Measurements from ENCODE around the gene WDR6. TPM values are rescaled to one million over a fixed set of nuclear protein-coding genes. Genes with fewer than 3 reads are reported as not detected.

Gene WDR6
- total RNA-seq, 4 donors from 2014 or later: 77.2 to 101 (median 89.0) TPM

DNA sequence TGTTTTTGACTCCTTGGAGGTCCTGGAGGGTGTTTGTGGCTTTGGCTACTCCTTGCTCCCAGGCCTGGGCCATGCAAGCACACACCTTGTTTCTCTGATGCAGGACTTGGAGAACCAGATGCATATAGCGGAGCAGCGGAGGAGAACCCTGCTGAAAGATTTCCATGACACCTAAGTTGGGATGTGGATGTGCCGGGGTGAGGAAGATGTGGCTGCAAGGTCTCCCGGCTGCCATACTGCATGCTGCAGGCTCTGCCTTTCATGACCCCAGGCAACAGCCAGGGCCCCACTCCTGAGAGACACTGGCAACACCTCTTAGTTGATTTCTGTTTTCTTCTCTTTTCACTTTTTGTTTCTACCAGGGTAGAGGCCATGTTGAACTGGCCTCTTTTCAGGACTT is 24.1 kb upstream of the WDR6 start:
- 87% methylated on average over 4 of the region's 4 CpGs for WGBS
- H3K36me3 ChIP-seq: peaks cover 54 to 90% (median 86%) of the 10 kb centered on the region in 4 donors
- intact Hi-C loops (cut with DNase I): no loop called here

GRCh38 chr3:48984663-48985062 is 22.5 kb upstream of the WDR6 start:
- no peak for DNase-seq (ENCODE audit: extremely low spot score)
- H3K9me3 ChIP-seq: no peaks in the 10 kb centered on the region
- peaks cover 45 to 74% (median 71%) of the 10 kb centered on the region in 4 donors for H3K36me3 ChIP-seq
- no peak overlapping the region for H3K4me3 ChIP-seq
- TF ChIP-seq EP300 (IDR thresholded peaks at IDR 0.05): no peak
- TF ChIP-seq, protein P1, sequence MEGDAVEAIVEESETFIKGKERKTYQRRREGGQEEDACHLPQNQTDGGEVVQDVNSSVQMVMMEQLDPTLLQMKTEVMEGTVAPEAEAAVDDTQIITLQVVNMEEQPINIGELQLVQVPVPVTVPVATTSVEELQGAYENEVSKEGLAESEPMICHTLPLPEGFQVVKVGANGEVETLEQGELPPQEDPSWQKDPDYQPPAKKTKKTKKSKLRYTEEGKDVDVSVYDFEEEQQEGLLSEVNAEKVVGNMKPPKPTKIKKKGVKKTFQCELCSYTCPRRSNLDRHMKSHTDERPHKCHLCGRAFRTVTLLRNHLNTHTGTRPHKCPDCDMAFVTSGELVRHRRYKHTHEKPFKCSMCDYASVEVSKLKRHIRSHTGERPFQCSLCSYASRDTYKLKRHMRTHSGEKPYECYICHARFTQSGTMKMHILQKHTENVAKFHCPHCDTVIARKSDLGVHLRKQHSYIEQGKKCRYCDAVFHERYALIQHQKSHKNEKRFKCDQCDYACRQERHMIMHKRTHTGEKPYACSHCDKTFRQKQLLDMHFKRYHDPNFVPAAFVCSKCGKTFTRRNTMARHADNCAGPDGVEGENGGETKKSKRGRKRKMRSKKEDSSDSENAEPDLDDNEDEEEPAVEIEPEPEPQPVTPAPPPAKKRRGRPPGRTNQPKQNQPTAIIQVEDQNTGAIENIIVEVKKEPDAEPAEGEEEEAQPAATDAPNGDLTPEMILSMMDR (IDR thresholded peaks at IDR 0.05): no peak
- no peak for TF ChIP-seq POLR2A (IDR thresholded peaks at IDR 0.05; ENCODE audit: low read depth)
- peaks cover 14 to 19% (median 18%) of the 10 kb centered on the region in 4 donors for H3K4me1 ChIP-seq
- no peak overlapping the region for H3K27ac ChIP-seq (replicated peaks in 1 of 4)
- H3K27me3 ChIP-seq: no peaks in the 10 kb centered on the region
- intact Hi-C loops (cut with DNase I): no loop called here

More for the DNA sequence above, 24.1 kb upstream of the WDR6 start:
- Histone ChIP-seq H3K27me3 (no peaks in the 10 kb centered on the region), H3K4me1 (peaks cover 2 to 4% (median 3%) of the 10 kb centered on the region in 4 donors), H3K27ac (replicated peaks in 1 of 4) (no peak overlapping the region), H3K4me3 (no peak overlapping the region), H3K9me3 (no peaks in the 10 kb centered on the region)
- TF ChIP-seq, protein P1 (IDR thresholded peaks at IDR 0.05): no peak
- TF ChIP-seq POLR2AphosphoS5 (IDR thresholded peaks at IDR 0.05) (no peak), EP300 (IDR thresholded peaks at IDR 0.05) (no peak), POLR2A (IDR thresholded peaks at IDR 0.05; ENCODE audit: low read depth) (no peak)
- no peak for DNase-seq (ENCODE audit: extremely low spot score)

GRCh38 chr3:48985831-48986376 is 21.3 kb upstream of the WDR6 start:
- WGBS: 80% methylated on average over 6 of the region's 7 CpGs
- DNase-seq (ENCODE audit: extremely low spot score): no peak

GRCh38 chr3:48989126-48989795 is 17.9 kb upstream of the WDR6 start:
- WGBS: 5% methylated on average over 9 of the region's 21 CpGs
- TF ChIP-seq POLR2A (IDR thresholded peaks at IDR 0.05; ENCODE audit: low read depth): no peak
- TF ChIP-seq, protein P1 (IDR thresholded peaks at IDR 0.05): no peak
- no peak for TF ChIP-seq EP300 (IDR thresholded peaks at IDR 0.05)
- TF ChIP-seq POLR2AphosphoS5 (IDR thresholded peaks at IDR 0.05): no peak
- no peak for DNase-seq (ENCODE audit: extremely low spot score)
- Histone ChIP-seq H3K4me1 (peaks cover 29 to 44% (median 41%) of the 10 kb centered on the region in 4 donors), H3K27ac (replicated peaks in 1 of 4) (peak overlapping the region; percentile 94 to 97 (median 94)), H3K4me3 (peak overlapping the region; percentile 85 to 98 (median 95)), H3K36me3 (peaks cover 0 to 34% (median 30%) of the 10 kb centered on the region in 4 donors), H3K27me3 (no peaks in the 10 kb centered on the region), H3K9me3 (no peaks in the 10 kb centered on the region)
- intact Hi-C loops (cut with DNase I): no loop called here

More at GRCh38 chr3:48985831-48986376, 21.3 kb upstream of the WDR6 start:
- Histone ChIP-seq H3K27me3 (no peaks in the 10 kb centered on the region), H3K27ac (replicated peaks in 1 of 4) (no peak overlapping the region), H3K9me3 (no peaks in the 10 kb centered on the region), H3K4me1 (peaks cover 17 to 27% (median 23%) of the 10 kb centered on the region in 4 donors), H3K4me3 (no peak overlapping the region), H3K36me3 (peaks cover 33 to 62% (median 58%) of the 10 kb centered on the region in 4 donors)
- intact Hi-C loops (cut with DNase I): no loop called here
- TF ChIP-seq, protein P1 (IDR thresholded peaks at IDR 0.05): no peak
- TF ChIP-seq EP300 (IDR thresholded peaks at IDR 0.05): no peak
- no peak for TF ChIP-seq POLR2A (IDR thresholded peaks at IDR 0.05; ENCODE audit: low read depth)
- no peak for TF ChIP-seq POLR2AphosphoS5 (IDR thresholded peaks at IDR 0.05)
